Gastrocnemius medialis (tissue), 4 donors: Measurements from ENCODE around the gene MAML3.

Experiments
- POLR2A ChIP-seq, 2 donors: fragments of 450-650 bp; IDR thresholded peaks; one replicate each; pipeline ENCODE4 v1.6.1; 2017; ENCODE audit warnings: antibody characterized with exemption in 2 of 2, mild to moderate bottlenecking in 2 of 2, moderate library complexity in 2 of 2
- TF ChIP-seq, protein P1 (sequence below), 5 experiments: fragments of 450-650 bp in 3 of 5; fragments of 200-600 bp in 2 of 5; sonication (generic) in 2 of 5; IDR thresholded peaks in 4 of 5; conservative IDR thresholded peaks in 1 of 5; 1 replicate in 4 of 5; 2 replicates in 1 of 5; pipeline ENCODE4 v1.5.1; 2016 to 2019; ENCODE audit warnings: antibody characterized with exemption in 5 of 5, mild to moderate bottlenecking in 3 of 5, moderate library complexity in 3 of 5

DNA sequence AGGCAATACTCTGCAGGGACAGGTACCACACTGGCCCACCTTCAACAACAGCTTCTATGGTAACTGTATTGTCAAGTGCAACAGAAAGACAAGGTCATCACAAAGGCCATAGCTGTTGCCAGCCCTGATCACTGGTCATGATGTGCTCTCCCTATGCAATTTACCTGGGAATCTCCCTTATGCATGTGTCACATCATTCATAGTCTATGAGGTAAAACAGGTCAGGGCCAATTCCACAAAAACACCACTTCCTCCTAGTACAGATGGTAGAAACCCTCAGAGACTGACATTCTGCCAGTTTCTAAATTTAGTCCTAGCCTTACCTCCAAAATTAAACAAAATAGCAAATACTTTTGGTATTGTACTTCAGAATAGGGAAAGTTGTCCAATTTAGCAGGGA is 355.5 kb downstream of the MAML3 start:
- TF ChIP-seq, protein P1, sequence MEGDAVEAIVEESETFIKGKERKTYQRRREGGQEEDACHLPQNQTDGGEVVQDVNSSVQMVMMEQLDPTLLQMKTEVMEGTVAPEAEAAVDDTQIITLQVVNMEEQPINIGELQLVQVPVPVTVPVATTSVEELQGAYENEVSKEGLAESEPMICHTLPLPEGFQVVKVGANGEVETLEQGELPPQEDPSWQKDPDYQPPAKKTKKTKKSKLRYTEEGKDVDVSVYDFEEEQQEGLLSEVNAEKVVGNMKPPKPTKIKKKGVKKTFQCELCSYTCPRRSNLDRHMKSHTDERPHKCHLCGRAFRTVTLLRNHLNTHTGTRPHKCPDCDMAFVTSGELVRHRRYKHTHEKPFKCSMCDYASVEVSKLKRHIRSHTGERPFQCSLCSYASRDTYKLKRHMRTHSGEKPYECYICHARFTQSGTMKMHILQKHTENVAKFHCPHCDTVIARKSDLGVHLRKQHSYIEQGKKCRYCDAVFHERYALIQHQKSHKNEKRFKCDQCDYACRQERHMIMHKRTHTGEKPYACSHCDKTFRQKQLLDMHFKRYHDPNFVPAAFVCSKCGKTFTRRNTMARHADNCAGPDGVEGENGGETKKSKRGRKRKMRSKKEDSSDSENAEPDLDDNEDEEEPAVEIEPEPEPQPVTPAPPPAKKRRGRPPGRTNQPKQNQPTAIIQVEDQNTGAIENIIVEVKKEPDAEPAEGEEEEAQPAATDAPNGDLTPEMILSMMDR (IDR thresholded peaks at IDR 0.05 in 4 of 5, conservative IDR thresholded peaks at IDR 0.05 in 1 of 5), result no peak
- no peak for TF ChIP-seq POLR2A (IDR thresholded peaks at IDR 0.05)
